ACC112 (cell line): ENCODE results near the gene GRID2.
"Not testable (repeated sequence)": the region's sequence is repeated elsewhere in the genome, so short reads cannot be mapped to it uniquely, and the experiment has no call there.

Source experiments
- H2AFZ ChIP-seq: fragments of 200-600 bp; sonication (generic); one replicate; pipeline ENCODE4 v1.6.0; 2017; ENCODE audit warnings: antibody characterized with exemption, low read length; ENCODE audit not compliant: unreplicated experiment
- H3K27ac ChIP-seq: fragments of 200-600 bp; sonication (generic); 2 replicates; pipeline ENCODE4 v1.5.1; 2014; ENCODE audit warnings: low read depth, mild to moderate bottlenecking, antibody characterized with exemption, low read length, moderate library complexity
- H3K27me3 ChIP-seq: fragments of 200-600 bp; sonication (generic); 2 replicates; pipeline ENCODE4 v1.6.1; 2014; ENCODE audit warnings: mild to moderate bottlenecking, antibody characterized with exemption, low read length, moderate library complexity, mixed read lengths; ENCODE audit not compliant: insufficient read depth
- H3K36me3 ChIP-seq: fragments of 200-600 bp; sonication (generic); 2 replicates; pipeline ENCODE4 v1.6.1; 2016; ENCODE audit warnings: mild to moderate bottlenecking, antibody characterized with exemption, low read length, moderate library complexity, mixed read lengths; ENCODE audit not compliant: insufficient read depth
- H3K4me1 ChIP-seq: fragments of 200-600 bp; sonication (generic); one replicate; pipeline ENCODE4 v1.6.1; 2016; ENCODE audit warnings: low read length, mixed read lengths; ENCODE audit not compliant: insufficient read depth, unreplicated experiment, control insufficient read depth
- H3K4me3 ChIP-seq: fragments of 200-600 bp; sonication (generic); 2 replicates; pipeline ENCODE4 v1.5.1; 2014; ENCODE audit warnings: mild to moderate bottlenecking, low read depth, low read length
- H3K79me2 ChIP-seq: fragments of 200-600 bp; sonication (generic); one replicate; pipeline ENCODE4 v1.6.0; 2016; ENCODE audit warnings: low read length; ENCODE audit not compliant: control insufficient read depth, unreplicated experiment, insufficient read depth

The GRID2 gene

GRCh38 chr4:93359586-93359985 lies 1055.8 kb downstream of the GRID2 start:
- Histone ChIP-seq H3K36me3 (no peaks in the 10 kb centered on the region), H2AFZ (no peak overlapping the region)

GRCh38 chr4:93366169-93366755 lies 1062.5 kb downstream of the GRID2 start:
- not testable (repeated sequence) for H3K4me1 ChIP-seq, H3K27me3 ChIP-seq, H3K4me3 ChIP-seq

More at GRCh38 chr4:93359586-93359985, 1055.8 kb downstream of the GRID2 start:
- H3K27me3 ChIP-seq, result no peaks in the 10 kb centered on the region
- no peaks in the 10 kb centered on the region for H3K79me2 ChIP-seq
- H3K4me3 ChIP-seq, result no peak overlapping the region
- no peaks in the 10 kb centered on the region for H3K4me1 ChIP-seq
- H3K27ac ChIP-seq, result no peak overlapping the region

GRCh38 chr4:93368968-93369367 lies 1065.2 kb downstream of the GRID2 start:
- Histone ChIP-seq H3K4me1 (no peaks in the 10 kb centered on the region), H3K4me3 (no peak overlapping the region), H2AFZ (no peak overlapping the region), H3K27me3 (no peaks in the 10 kb centered on the region), H3K27ac (no peak overlapping the region), H3K79me2 (no peaks in the 10 kb centered on the region), H3K36me3 (no peaks in the 10 kb centered on the region)

More at GRCh38 chr4:93366169-93366755, 1062.5 kb downstream of the GRID2 start:
- H3K79me2 ChIP-seq, H3K27ac ChIP-seq, H2AFZ ChIP-seq, H3K36me3 ChIP-seq: not testable (repeated sequence)

- Histone ChIP-seq H3K79me2 (no peaks in the 10 kb centered on the region), H3K4me3 (no peak overlapping the region), H3K27ac (no peak overlapping the region), H3K36me3 (no peaks in the 10 kb centered on the region), H3K27me3 (no peaks in the 10 kb centered on the region), H3K4me1 (no peaks in the 10 kb centered on the region), H2AFZ (no peak overlapping the region)
These were observed 1066.5 kb downstream of the GRID2 start for GRCh38 chr4:93370256-93370655.

- Histone ChIP-seq H3K4me1 (no peaks in the 10 kb centered on the region), H3K36me3 (no peaks in the 10 kb centered on the region), H3K27ac (no peak overlapping the region), H3K4me3 (no peak overlapping the region), H3K79me2 (no peaks in the 10 kb centered on the region), H3K27me3 (no peaks in the 10 kb centered on the region), H2AFZ (no peak overlapping the region)
These were observed 1070.4 kb downstream of the GRID2 start for GRCh38 chr4:93373893-93374860.

- no peaks in the 10 kb centered on the region for H3K27me3 ChIP-seq
- no peak overlapping the region for H3K4me3 ChIP-seq
- no peaks in the 10 kb centered on the region for H3K79me2 ChIP-seq
- no peaks in the 10 kb centered on the region for H3K36me3 ChIP-seq
- H2AFZ ChIP-seq, result no peak overlapping the region
- H3K27ac ChIP-seq, result no peak overlapping the region
- no peaks in the 10 kb centered on the region for H3K4me1 ChIP-seq
These were observed 1080.5 kb downstream of the GRID2 start for GRCh38 chr4:93384241-93384640.

- Histone ChIP-seq H3K4me3 (no peak overlapping the region), H3K27me3 (no peaks in the 10 kb centered on the region), H3K4me1 (no peaks in the 10 kb centered on the region), H3K79me2 (no peaks in the 10 kb centered on the region), H3K36me3 (no peaks in the 10 kb centered on the region), H2AFZ (no peak overlapping the region), H3K27ac (no peak overlapping the region)
These were observed 1081.1 kb downstream of the GRID2 start for GRCh38 chr4:93384887-93385286.

GRCh38 chr4:93394545-93395081 lies 1090.8 kb downstream of the GRID2 start:
- no peaks in the 10 kb centered on the region for H3K27me3 ChIP-seq
- H3K79me2 ChIP-seq, result no peaks in the 10 kb centered on the region
- H3K4me3 ChIP-seq, result no peak overlapping the region
- H3K36me3 ChIP-seq, result no peaks in the 10 kb centered on the region
- no peak overlapping the region for H2AFZ ChIP-seq
- H3K27ac ChIP-seq, result no peak overlapping the region
- H3K4me1 ChIP-seq, result no peaks in the 10 kb centered on the region

GRCh38 chr4:93396272-93396671 lies 1092.5 kb downstream of the GRID2 start:
- Histone ChIP-seq H3K27me3 (no peaks in the 10 kb centered on the region), H3K4me1 (no peaks in the 10 kb centered on the region), H2AFZ (no peak overlapping the region), H3K4me3 (no peak overlapping the region), H3K79me2 (no peaks in the 10 kb centered on the region), H3K36me3 (no peaks in the 10 kb centered on the region), H3K27ac (no peak overlapping the region)

- Histone ChIP-seq H3K4me1 (no peaks in the 10 kb centered on the region), H3K27me3 (no peaks in the 10 kb centered on the region), H3K4me3 (no peak overlapping the region), H2AFZ (no peak overlapping the region), H3K27ac (no peak overlapping the region), H3K79me2 (no peaks in the 10 kb centered on the region), H3K36me3 (no peaks in the 10 kb centered on the region)
These were observed 1099.8 kb downstream of the GRID2 start for GRCh38 chr4:93403571-93403970.
